Limb (tissue), 2 donors: ENCODE measurements around the gene WWP2.
"Not testable (repeated sequence)": the region's sequence is repeated elsewhere in the genome, so short reads cannot be mapped to it uniquely, and the experiment has no call there.

ENCODE experiments used
- DNase-seq, 2 donors: peaks; one replicate each; pipeline ENCODE4 v3.0.0-alpha.2; 2016; ENCODE audit errors: extremely low spot score in 2 of 2

The WWP2 gene

DNA sequence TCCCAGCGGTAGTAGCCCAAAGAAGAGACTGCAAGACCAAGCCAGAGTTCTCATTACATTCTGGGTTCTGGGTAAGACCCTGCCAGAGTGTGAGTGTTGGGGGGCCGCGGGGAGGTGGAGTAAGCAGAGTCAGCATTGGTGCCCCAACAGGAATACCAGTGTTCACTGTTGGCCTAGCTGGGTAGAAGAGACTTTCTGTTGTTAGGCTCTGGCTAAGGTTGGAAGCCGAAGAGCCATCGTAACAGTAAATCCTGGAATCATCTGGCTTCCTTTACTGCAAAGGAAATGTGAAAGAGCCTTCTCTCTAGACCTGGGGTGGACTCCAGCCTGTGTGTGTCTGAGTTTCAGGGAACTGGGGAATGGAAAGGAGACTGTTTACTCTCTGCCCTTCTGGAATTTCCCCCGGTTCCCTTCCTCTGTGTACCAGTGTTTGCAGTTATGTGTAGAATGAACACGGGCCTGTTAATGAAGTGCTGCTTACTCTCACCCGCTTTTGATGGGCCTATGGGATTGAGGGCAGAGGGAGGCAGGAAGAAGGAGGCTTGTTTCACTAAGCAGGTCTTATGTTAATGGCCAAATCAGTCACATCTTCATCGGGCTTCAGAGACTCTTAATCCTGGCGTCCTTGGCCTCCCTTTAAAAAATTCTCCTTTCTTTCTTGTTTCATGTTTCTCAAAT, 68.5 kb downstream of the WWP2 start:
- peak in 1 of 2 donors; percentile 40 for DNase-seq

DNA sequence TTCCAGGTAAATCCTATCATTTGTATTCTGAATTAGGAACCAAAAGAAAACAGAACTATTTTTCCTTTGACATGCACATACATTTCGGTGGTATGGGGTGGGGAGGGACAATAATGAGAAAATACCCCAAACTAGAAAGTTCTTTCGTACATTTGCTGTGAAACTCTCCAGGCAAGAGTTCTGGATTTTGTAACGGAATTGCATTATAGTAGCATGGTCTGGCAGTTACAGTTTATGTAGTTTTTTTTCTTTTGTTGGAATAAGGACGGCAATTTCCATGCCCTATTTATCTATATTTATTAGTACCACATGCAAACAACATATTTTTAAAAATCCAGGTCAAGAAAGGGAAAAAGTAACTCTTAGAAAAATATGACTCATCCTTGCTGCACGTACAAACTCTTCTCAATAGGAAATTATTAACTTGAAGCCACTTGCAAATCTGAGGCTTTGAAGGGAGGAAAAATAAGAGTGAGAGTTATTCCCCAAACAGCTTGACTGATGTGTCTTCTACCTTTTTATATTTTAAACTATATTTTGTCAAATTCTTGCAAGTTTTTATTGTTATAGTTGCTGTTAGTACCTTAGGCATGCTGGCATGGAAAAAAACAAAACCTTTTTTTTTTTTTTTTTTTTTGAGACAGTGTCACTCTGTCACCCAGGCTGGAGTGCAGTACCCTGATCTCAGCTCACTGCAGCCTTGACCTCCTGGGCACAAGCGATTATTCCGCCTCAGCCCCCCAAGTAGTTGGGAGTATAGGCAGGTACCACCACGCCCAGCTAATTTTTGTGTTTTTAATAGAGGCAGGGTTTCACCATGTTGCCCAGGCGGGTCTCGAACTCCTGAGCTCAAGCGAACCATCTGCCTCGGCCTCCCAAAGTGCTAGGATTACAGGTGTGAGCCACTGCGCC, 69.3 kb downstream of the WWP2 start:
- no peak for DNase-seq

DNA sequence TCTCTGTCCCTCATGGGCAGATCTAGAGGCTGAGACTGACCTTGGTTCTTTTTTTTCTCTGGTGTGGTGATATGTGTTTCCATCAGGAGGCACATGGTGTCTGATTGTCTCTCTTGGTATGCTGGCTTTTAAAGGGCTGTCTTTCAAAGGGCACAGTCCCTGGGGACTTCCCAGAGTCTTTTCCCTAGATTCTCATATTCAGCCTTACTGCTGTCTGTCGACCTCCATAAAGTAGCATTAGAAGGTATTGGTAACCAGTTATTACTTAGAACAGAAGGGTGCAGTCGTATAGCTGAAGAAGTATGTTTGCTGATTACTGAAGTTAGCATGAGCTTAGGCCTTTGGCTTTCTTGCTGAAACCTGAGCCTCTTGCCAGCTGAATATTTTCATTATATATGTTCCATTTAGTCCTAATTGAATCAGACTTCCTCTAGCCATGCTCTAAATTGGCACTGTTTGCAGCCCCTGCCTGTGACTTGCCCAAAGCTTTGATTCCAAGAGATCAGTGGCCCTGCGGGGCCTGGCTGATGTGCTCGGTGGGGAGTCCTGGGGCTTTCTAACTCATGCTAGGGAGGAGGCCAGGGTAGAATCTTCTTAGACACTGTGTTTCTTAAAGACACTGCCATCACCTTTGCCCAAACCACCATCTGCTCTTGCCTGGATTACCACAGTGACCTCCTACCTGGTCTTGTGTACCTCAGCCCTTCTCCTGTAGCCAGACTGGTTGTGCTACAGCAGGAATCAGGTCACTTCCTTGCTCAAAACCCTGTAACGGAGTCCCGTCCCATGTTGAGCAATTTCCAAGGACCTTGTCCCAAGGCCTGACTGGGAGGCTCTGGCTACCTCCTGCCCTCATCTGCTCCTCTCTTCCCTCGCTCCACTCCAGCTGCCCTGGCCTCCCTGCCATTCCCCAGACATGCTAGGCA, 71.5 kb downstream of the WWP2 start:
- DNase-seq: peak in 1 of 2 donors; percentile 35

DNA sequence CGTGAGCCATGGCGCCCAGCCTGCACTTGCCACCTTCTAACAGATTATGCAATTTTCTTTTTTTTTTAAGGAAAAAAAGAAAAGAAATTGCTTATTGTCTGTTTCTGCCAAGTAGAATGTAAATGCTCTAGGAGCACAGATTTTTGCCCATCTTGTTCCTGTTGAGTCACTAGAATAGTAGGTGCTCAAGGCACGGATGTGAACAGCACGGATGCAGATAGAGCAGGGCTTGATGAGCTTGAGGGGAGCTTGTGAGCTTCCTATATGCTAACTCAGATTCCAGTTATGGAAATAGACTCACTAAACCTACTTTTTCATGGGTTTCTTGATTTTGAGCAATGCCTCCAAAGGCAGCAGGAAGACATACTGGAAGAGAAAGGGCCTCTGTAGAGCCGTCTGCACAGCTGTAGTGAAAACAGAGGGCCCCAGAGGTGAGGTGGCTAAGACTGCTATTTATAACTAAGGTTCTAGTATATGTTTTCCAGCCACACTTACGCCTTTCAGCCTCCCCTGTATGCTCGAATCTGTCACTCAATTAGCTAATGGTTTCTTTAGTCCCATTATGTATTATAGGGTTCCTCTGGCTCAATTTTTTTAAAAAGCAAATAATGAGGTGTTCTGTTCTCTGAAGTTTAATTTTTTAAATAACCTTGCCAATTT, 72.8 kb downstream of the WWP2 start:
- DNase-seq: peak in 1 of 2 donors; percentile 55

DNA sequence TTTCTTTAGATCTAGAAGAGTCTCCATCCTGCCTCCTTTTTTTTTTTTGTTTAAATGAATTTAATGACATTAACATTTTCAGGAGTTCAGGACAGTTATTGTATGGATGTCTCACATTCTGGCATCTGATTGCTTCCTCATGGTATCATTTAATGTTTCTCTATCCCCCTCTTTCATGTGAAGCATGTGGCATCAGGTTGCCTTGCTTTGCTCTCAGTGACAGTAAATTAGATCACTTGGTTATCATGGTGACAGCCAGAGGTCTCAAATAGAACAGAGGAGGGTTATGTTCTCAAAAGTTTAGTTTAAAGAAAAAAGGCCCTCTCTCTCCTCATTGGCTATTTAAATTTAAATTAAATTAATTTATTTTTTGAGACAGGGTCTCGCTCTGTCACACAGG, 74.1 kb downstream of the WWP2 start:
- DNase-seq: no peak

DNA sequence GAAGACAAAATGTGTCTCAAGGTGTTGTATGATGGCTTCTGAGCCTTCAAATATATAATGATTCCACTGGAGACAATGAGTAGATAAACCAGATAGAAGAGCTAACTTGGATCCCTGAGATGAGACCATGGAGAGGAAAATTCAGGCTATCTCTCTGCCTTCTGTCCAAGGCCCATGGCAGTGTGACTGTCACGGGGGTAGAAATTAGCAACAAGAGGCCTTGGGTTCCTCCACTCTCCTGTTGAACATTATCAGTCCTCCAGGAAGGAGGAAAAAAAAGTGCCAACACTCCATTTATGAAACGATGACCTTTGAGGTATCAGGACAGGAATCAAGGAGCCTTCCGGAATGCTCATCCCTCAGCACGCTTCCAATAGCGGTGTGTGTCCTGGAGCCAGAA, 75.2 kb downstream of the WWP2 start:
- no peak for DNase-seq

DNA sequence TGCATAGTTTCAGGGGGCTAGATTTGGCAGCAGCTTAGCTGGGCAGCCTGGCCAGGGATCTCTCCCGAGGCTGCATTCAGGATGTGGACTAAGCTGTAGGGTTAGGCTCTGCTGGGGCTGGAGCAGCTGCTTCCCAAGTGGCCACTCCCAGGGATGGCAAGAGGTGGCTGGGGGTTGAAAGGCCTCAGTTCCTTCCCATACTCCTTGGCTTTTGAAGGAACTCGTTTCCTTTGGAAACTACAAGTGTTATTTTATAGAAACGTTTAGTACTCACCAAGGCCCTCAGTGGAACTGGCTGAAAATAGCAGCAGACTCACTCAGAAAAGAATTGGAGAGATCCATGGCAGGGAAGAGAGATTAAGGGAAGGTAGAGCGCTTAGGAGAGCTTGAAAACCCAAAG, 76.4 kb downstream of the WWP2 start:
- peak in 1 of 2 donors; percentile 38 for DNase-seq

DNA sequence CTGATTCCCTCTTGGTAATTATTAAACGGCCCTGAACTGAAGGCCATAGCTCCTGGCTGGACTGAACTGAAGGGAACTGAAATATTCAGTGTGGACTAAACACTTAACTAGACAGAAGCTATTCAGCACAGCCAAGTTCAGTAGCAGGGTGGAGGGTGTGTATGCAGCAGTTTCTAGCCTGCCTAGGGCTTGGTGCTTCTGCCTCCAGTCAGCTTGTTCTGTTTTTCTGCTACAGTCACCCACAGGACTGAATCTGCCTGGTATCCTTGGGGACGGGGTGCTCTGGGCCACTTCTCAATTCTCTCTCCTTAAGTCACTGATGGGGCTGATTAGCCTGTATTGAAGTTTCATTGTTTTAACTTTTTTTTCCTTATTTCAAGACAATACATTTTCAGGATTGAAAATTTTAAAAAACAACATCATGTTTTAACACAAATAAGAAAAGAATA, 77.1 kb downstream of the WWP2 start:
- no peak for DNase-seq

DNA sequence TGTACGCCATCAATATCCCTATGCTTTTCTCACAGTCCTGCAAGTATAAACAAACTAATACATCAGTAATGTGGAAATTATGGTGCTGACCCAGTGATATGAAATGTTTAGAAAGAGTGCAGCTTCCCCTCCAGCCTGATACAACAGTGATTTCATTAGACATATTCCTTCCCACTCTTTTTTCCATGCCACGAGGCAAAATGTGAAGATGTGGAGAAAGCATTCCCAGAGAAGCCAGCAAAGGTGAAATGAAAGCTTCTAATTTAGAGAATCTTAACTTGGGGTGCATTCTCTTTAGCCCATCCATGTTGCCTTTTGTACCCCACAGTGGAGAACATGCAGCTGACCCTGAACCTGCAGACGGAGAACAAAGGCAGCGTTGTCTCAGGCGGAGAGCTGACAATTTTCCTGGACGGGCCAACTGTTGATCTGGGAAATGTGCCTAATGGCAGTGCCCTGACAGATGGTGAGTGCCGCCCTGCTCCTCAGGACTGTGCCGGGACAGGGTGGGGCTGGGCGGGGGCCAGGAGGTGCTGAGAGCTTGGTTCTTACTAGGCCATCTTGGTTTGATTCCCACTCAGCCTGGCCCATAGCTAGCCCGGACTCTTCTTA, 77.8 kb downstream of the WWP2 start:
- peak; percentile 32 to 64 for DNase-seq

DNA sequence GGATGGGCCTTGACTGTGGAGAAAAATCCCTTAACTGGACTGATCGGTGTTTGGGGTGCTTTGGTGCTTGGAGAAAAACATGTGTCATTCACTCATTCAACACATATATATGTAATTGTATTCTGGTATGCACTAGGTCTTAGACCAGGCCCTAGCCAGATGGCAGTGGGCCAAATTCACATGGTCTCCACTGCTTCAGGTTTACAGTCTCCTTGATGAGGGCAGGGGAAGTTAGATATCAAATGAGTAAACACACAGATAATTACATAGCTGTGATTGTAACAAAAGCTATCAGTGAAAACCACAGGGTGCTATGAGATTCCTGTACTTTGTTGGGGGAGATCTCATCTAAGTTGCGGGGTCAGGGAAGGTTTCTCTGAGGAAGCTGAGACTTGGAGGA, 78.8 kb downstream of the WWP2 start:
- DNase-seq: no peak

DNA sequence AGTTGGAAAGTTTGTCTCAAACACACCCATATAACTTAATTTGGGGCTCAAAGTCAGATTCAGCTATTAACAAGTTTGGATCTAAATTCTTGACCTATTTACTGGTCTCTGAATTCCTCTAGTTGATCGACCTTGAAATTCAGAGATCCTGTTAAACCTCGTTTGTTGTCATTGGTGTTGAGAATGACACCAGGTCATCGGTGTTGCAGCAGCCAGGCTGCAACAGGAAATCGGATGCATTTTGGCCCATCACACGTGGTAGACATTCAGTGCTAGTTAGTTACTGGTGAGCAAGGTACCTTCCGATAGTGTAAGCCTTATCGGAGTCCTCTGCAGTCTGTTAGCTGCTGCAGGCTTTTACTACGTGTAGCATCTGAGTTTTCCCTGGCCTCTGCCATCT, 82.3 kb downstream of the WWP2 start:
- no peak for DNase-seq

DNA sequence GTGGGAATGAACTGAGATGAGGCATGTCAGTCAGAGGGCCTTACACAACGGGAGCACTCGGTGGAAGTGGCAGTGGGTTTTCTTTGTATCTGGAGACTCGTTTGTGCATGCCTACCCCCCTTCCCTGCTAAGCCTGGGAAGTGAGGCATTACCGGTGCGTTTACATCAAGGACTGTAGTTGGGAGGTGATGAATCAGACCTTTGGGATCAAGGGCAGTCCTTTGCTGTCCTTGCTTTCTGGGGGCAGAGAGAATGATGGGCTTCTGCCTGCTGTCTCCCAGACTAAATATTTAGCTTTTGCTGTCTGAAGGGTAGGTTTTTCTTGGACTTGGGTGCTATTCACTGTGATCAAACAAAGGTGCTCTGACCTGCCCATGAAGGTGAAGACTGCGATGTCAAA, 83.0 kb downstream of the WWP2 start:
- no peak for DNase-seq

DNA sequence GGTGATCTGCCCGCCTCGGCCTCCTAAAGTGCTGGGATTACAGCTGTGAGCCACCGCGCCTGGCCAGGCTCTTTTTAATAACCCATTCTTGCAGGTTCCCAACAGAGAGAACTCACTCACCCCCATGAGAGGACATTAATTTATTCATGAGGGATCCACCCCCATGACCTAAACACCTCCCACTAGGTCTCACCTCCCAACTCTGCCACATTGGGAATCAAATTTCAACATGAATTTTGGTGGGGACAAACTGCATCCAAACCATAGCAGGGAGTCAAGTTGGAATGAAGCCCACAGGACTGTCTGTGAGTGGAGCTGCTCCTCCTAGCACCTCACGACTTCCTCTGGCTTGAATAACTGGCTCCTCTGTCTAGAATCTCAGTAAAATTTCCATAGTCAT, 85.5 kb downstream of the WWP2 start:
- DNase-seq: no peak

DNA sequence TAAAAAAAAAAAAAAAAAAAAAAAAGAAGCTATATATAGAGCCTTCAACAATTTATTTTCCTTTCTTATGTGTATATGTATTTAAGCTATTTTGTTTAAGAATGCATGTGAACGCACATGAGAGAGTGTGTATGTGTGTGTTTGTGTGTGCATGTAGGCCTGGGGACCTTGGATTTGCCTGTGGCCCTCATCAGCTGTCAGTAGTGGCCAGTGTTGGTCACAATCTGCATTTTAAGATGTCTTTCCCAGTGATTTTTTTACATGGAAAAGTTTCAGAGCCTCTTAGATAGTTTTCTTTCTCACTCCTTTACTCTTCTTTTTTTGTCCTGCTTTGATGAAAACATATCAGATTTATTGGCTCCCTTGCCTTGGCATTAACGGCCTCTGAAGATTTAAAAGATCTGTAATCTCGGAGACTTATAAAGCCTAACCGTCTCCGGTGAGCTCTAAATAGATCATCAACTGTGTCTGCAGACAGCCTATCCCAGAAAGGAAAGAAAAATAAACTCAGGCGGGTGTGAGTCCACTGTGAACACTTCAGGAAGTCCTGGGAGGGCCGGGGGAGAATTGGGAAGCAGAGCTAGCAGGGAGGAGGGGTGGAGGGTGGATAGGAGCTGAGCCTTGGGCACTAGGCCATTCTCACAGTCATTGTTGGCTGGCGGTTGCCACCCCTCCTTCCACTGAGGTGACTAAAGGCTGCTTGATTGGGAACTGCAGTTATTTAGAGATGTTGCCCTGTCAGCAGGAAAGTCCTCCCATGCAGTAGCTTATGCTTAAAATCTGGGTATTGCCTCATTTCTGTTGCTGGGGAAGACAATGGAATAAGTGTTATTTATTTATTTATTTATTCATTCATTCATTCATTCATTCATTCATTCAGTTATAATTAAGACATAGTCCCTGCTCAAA, 86.8 kb downstream of the WWP2 start:
- peak; percentile 62 to 70 for DNase-seq

DNA sequence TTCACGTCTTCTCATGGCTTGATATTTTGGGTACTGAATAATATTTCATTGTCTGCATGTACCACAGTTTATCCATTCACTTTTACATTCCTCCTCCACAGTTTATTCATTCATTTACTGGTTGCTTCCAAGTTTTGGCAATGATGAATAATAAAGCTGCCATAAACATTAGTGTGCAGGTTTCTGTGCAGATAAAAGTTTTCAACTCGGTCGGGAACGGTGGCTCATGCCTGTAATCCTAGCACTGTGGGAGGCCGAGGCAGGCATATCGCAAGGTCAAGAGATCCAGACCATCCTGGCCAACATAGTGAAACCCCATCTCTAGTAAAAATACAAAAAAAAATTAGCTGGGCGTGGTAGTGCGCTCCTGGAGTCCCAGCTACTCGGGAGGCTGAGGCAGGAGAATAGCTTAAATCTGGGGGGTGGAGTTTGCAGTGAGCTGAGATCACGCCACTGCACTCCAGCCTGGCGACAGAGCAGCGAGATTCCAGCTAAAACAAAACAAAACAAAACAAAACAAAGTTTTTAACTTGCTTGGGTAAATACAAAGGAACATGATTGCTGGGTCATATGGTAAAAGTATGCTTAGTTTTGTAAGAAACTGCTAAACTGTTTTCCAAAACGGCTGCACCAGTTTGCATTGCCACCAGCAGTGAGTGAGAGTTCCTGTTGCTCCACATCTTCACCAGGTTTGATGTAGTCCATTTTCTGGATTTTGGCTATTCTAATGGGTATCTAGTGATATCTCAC, 89.5 kb downstream of the WWP2 start:
- no peak for DNase-seq

DNA sequence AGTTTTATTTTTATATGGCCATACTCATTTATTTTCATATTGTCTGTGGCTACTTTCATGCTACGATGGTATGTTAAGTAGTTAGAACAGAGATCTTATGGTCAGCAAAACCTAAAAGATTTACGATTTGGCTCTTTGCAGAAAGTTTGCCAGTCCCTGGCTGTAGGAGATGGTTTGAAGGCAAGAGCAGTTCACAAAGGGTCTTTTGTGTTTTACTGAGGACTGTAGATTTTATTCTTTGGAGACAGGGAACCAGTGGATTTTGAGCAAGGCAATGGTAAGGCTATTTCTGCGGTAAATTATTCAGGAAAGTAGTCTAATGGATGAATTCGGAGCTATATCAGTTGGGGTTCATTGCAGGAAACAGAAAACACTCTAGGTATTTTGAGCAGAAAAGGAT, 90.7 kb downstream of the WWP2 start:
- DNase-seq: no peak

DNA sequence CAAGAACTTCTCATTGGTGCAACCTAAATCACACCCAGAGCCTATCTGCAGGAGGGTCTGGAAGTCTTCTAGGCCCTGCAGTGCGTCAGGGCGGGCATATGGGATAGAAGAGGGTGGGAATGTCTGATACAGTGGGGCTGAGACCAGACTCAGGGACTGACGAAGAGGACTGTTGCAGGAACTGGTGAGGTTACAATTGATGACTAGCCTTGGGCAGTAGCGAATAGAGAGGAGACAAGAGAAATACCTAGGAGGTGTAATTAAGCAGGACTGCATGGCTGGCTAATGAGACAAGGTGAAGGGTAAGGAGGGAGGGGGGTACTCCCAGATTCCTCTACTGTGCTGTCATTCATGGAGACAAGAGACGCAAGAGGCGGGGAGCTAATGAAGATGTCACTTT, 91.3 kb downstream of the WWP2 start:
- DNase-seq: no peak

DNA sequence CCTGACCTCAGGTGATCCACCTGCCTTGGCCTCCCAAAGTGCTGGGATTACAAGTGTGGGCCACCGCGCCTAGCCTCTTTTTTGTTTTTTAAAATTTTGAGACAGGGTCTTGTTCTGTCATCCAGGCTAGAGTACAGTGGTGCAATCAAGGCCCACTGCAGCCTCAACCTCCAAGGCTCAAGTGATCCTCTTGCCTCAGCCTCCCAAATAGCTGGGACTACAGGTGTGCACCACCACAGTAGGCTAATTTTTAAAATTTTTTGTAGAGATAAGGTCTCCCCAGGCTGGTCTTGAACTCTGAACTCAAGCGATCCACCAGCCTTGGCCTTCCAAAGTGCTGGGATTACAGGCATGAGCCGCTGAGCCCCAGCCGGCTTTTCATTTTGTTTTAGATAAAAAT, 92.6 kb downstream of the WWP2 start:
- not testable (repeated sequence) for DNase-seq

DNA sequence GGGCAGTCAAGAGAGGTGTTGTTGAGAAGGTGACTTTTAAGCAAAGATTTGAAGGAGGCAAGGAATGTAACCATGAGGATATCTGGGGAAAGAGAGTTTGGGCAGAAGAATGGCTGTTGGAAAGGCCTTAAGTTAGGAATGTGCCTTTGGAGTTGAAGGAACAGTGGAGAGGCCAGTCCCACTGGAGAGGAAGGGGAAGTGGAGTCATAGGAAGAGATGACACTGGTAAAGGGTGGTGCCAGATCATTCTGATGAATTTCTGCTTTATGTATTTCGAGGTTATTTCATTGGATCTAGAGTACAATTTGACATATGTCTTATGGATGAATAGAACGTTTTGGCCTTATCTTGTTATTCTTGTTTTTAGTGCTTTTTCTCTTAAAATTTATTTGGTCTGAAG, 93.5 kb downstream of the WWP2 start:
- DNase-seq: no peak
